ENCODE data around the gene FYB1.

GRCh38 chr5:39119404-39120051 is 99.8 kb downstream of the FYB1 start:
- TF ChIP-seq CTCF (IDR thresholded peaks at IDR 0.05), result no peak
- TF ChIP-seq POLR2AphosphoS5 (IDR thresholded peaks at IDR 0.05), result no peak

Measured in stomach (tissue), 4 donors.